Keratinocyte (primary cell): Measurements from ENCODE around the gene BEND4. TPM values are rescaled to one million over a fixed set of nuclear protein-coding genes. Genes with fewer than 3 reads are reported as not detected.

Experiments
- DNase-seq: peaks from one replicate; pipeline ENCODE4 v3.0.0-alpha.2; 2011; ENCODE audit warnings: low read depth, missing footprints, low spot score
- FAIRE-seq: peaks from 2 replicates; lab custom pipeline; 2011; peaks lifted over from hg19 to GRCh38; lab: Jason Lieb, UNC
- H2AFZ ChIP-seq: 2 replicates; pipeline ENCODE4 v1.6.0; 2012; ENCODE audit warnings: low read length, control low read depth, inconsistent platforms; ENCODE audit not compliant: control insufficient read depth
- H3K27ac ChIP-seq: 2 replicates; pipeline ENCODE4 v1.5.1; 2011; ENCODE audit warnings: low read length; ENCODE audit not compliant: control insufficient read depth, insufficient read depth
- H3K27me3 ChIP-seq: 3 replicates; pipeline ENCODE4 v1.6.0; 2011; ENCODE audit warnings: low read length; ENCODE audit not compliant: control insufficient read depth, insufficient read depth; ENCODE audit errors: extremely low read depth
- H3K36me3 ChIP-seq, 2 experiments: 2 replicates in 1 of 2; 3 replicates in 1 of 2; pipeline ENCODE4 v1.5.1; 2011; ENCODE audit warnings: low read length in 2 of 2, mild to moderate bottlenecking in 1 of 2; ENCODE audit not compliant: control insufficient read depth in 2 of 2, insufficient read depth in 2 of 2; ENCODE audit errors: extremely low read depth in 1 of 2
- H3K4me1 ChIP-seq: 3 replicates; pipeline ENCODE4 v1.5.1; 2011; ENCODE audit warnings: low read length; ENCODE audit not compliant: control insufficient read depth, insufficient read depth; ENCODE audit errors: extremely low read depth
- H3K4me2 ChIP-seq: 3 replicates; pipeline ENCODE4 v1.6.0; 2011; ENCODE audit warnings: low read depth, low read length; ENCODE audit not compliant: control insufficient read depth, insufficient read depth; ENCODE audit errors: extremely low read depth
- H3K4me3 ChIP-seq, 3 experiments: fragments of 200-600 bp in 1 of 3; sonication (generic) in 1 of 3; 2 replicates in 2 of 3; 3 replicates in 1 of 3; pipeline ENCODE4 v1.5.1; 2011 to 2016; ENCODE audit warnings: low read length in 3 of 3, mild to moderate bottlenecking in 3 of 3, control low read depth in 2 of 3, inconsistent platforms in 1 of 3, low read depth in 1 of 3, mixed read lengths in 1 of 3, mixed run types in 1 of 3, moderate library complexity in 1 of 3; ENCODE audit not compliant: control insufficient read depth in 2 of 3, insufficient read depth in 2 of 3; ENCODE audit errors: extremely low read depth in 1 of 3
- H3K79me2 ChIP-seq: 2 replicates; pipeline ENCODE4 v1.6.0; 2012; ENCODE audit warnings: low read length; ENCODE audit not compliant: control insufficient read depth, insufficient read depth
- H3K9ac ChIP-seq: 3 replicates; pipeline ENCODE4 v1.6.0; 2011; ENCODE audit warnings: low read length; ENCODE audit not compliant: control insufficient read depth, insufficient read depth; ENCODE audit errors: extremely low read depth
- H3K9me1 ChIP-seq: 3 replicates; pipeline ENCODE4 v1.6.0; 2011; ENCODE audit warnings: low read length; ENCODE audit not compliant: control insufficient read depth, insufficient read depth; ENCODE audit errors: extremely low read depth
- H3K9me3 ChIP-seq: 2 replicates; pipeline ENCODE4 v1.5.1; 2012; ENCODE audit warnings: low read depth, low read length; ENCODE audit not compliant: control insufficient read depth
- H4K20me1 ChIP-seq: 3 replicates; pipeline ENCODE4 v1.6.0; 2011; ENCODE audit warnings: low read length; ENCODE audit not compliant: control insufficient read depth, insufficient read depth; ENCODE audit errors: extremely low read depth
- CTCF ChIP-seq, 3 experiments: IDR thresholded peaks in 1 of 3; conservative IDR thresholded peaks in 1 of 3; optimal IDR thresholded peaks in 1 of 3; 2 replicates in 2 of 3; 3 replicates in 1 of 3; pipeline versions ENCODE3 to v1.5.1; 2011; ENCODE audit warnings: low read length in 3 of 3, mild to moderate bottlenecking in 3 of 3, moderate library complexity in 2 of 3, control low read depth in 1 of 3, inconsistent platforms in 1 of 3; ENCODE audit not compliant: insufficient read depth in 2 of 3; ENCODE audit errors: extremely low read depth in 1 of 3
- EZH2 ChIP-seq: IDR thresholded peaks from one replicate; pipeline ENCODE4 v1.6.1; 2012; ENCODE audit warnings: inconsistent platforms, mild to moderate bottlenecking, low read length, moderate library complexity
- dilution Hi-C: fragments of 300-500 bp; cut with MboI; formaldehyde crosslinking; loops from one replicate; pipeline ENCODE4 v1.7.0; 2020; ENCODE audit warnings: low sequenced_read_pairs; ENCODE audit not compliant: extremely low pct_ligation_motif_present
- polyA plus RNA-seq, 5 experiments: library from polyadenylated mRNA; depleted of rRNA in 3 of 5; stranded (reverse) in 3 of 5; stranded (forward) in 1 of 5; unstranded in 1 of 5; fragments of >200 nt; gene quantifications; 1 replicate in 1 of 5; 2 replicates in 3 of 5; 3 replicates in 1 of 5; pipeline versions ENCODE4 v1.2.1 to v1.2.3, GENCODE V29; 2011 to 2012; ENCODE audit warnings: missing spikeins in 2 of 5, low read depth in 1 of 5, low replicate concordance in 1 of 5

The BEND4 gene
- polyA plus RNA-seq, 1 donor (not counting 4 experiments of a cell fraction or from before 2014, with no cell fraction given): not detected

GRCh38 chr4:42144028-42144427 is 8.4 kb downstream of the BEND4 start:
- Histone ChIP-seq H3K9me3 (no peaks in the 10 kb centered on the region), H3K4me1 (no peaks in the 10 kb centered on the region), H2AFZ (no peak overlapping the region), H3K36me3 (no peaks in the 10 kb centered on the region), H3K4me3 (no peak overlapping the region), H3K27me3 (no peaks in the 10 kb centered on the region), H3K79me2 (no peaks in the 10 kb centered on the region), H3K27ac (no peak overlapping the region), H4K20me1 (no peaks in the 10 kb centered on the region), H3K9me1 (no peaks in the 10 kb centered on the region), H3K4me2 (no peak overlapping the region), H3K9ac (no peak overlapping the region)
- DNase-seq: no peak
- no peak for FAIRE-seq
- dilution Hi-C loops: no loop called here
- no peak for TF ChIP-seq CTCF (optimal IDR thresholded peaks at IDR 0.05 in 1 of 3, IDR thresholded peaks at IDR 0.05 in 1 of 3, conservative IDR thresholded peaks at IDR 0.05 in 1 of 3; ENCODE audit: extremely low read depth in 1 of 3, insufficient read depth in 2 of 3, low read length in 3 of 3)
- no peak for TF ChIP-seq EZH2

- H3K9ac ChIP-seq: no peak overlapping the region
- no peaks in the 10 kb centered on the region for H3K27me3 ChIP-seq
- DNase-seq (no peak), FAIRE-seq (no peak)
- H2AFZ ChIP-seq: no peak overlapping the region
- no peak overlapping the region for H3K4me3 ChIP-seq
- TF ChIP-seq EZH2: no peak
- TF ChIP-seq CTCF (optimal IDR thresholded peaks at IDR 0.05 in 1 of 3, IDR thresholded peaks at IDR 0.05 in 1 of 3, conservative IDR thresholded peaks at IDR 0.05 in 1 of 3; ENCODE audit: extremely low read depth in 1 of 3, insufficient read depth in 2 of 3, low read length in 3 of 3): no peak
- no peaks in the 10 kb centered on the region for H3K4me1 ChIP-seq
- no peak overlapping the region for H3K4me2 ChIP-seq
- no peak overlapping the region for H3K27ac ChIP-seq
- dilution Hi-C loops: no loop called here
- H4K20me1 ChIP-seq: no peaks in the 10 kb centered on the region
- no peaks in the 10 kb centered on the region for H3K79me2 ChIP-seq
- no peaks in the 10 kb centered on the region for H3K36me3 ChIP-seq
- no peaks in the 10 kb centered on the region for H3K9me1 ChIP-seq
- H3K9me3 ChIP-seq: no peaks in the 10 kb centered on the region
These were observed 9.9 kb downstream of the BEND4 start for GRCh38 chr4:42142591-42142990.
